WTC11 (cell line): ENCODE measurements around the gene ESRRA. TPM values are rescaled to one million over a fixed set of nuclear protein-coding genes. Genes with fewer than 3 reads are reported as not detected.

Experiments used
- ATAC-seq: fragments of 200-7000 bp; cut with Tn5 transposase; 2 replicates; pipeline ENCODE4 v1.10.0; 2021; ENCODE audit warnings: mild to moderate bottlenecking, moderate library complexity
- CTCF ChIA-PET: fragments of 300-600 bp; sonication (Branson Sonifier 250); formaldehyde crosslinking; loops from one replicate; lab custom pipeline; 2021; ENCODE audit warnings: antibody characterized with exemption; lab: Charles Lee
- POLR2A ChIA-PET: fragments of 350-600 bp; sonication (Branson Sonifier 250); formaldehyde crosslinking; loops from one replicate; lab custom pipeline; 2021; ENCODE audit warnings: antibody characterized with exemption; lab: Charles Lee
- DNase-seq: peaks from one replicate; pipeline ENCODE4 v3.0.0; 2021; ENCODE audit warnings: low spot score
- H3K27ac Mint-ChIP-seq: 2 replicates; pipeline ENCODE4 v1.8.0; 2021; ENCODE audit warnings: mixed read lengths
- H3K27me3 Mint-ChIP-seq: 2 replicates; pipeline ENCODE4 v1.8.0; 2021; ENCODE audit warnings: low read depth, mild to moderate bottlenecking, moderate library complexity, mixed read lengths
- H3K36me3 Mint-ChIP-seq: 2 replicates; pipeline ENCODE4 v1.8.0; 2021; ENCODE audit warnings: mixed read lengths
- H3K4me1 Mint-ChIP-seq: 2 replicates; pipeline ENCODE4 v1.8.0; 2022; ENCODE audit warnings: mixed read lengths
- H3K4me3 Mint-ChIP-seq: 2 replicates; pipeline ENCODE4 v1.8.0; 2021; ENCODE audit warnings: mild to moderate bottlenecking, moderate library complexity, mixed read lengths
- H3K9me3 Mint-ChIP-seq: 2 replicates; pipeline ENCODE4 v1.8.0; 2021; ENCODE audit warnings: mixed read lengths
- CREB1 ChIP-seq: sonication (generic); formaldehyde crosslinking; IDR thresholded peaks from 2 replicates; pipeline ENCODE4 v1.8.0; 2023; ENCODE audit warnings: mild to moderate bottlenecking, missing genetic modification reagents
- E2F1 ChIP-seq: sonication (generic); formaldehyde crosslinking; IDR thresholded peaks from 2 replicates; pipeline ENCODE4 v1.8.0; 2022; ENCODE audit warnings: mild to moderate bottlenecking, missing genetic modification reagents
- ELF4 ChIP-seq: sonication (generic); formaldehyde crosslinking; IDR thresholded peaks from 2 replicates; pipeline ENCODE4 v1.8.1; 2022; ENCODE audit warnings: low read depth, mild to moderate bottlenecking, moderate library complexity, missing genetic modification reagents
- FOXJ3 ChIP-seq: sonication (generic); formaldehyde crosslinking; IDR thresholded peaks from 2 replicates; pipeline ENCODE4 v1.9.0; 2021; ENCODE audit warnings: missing genetic modification reagents, mild to moderate bottlenecking, borderline replicate concordance
- JUN ChIP-seq: sonication (generic); formaldehyde crosslinking; IDR thresholded peaks from 2 replicates; pipeline ENCODE4 v1.8.0; 2023; ENCODE audit warnings: mild to moderate bottlenecking, missing genetic modification reagents
- NFATC4 ChIP-seq: fragments of 250-450 bp; sonication (Bioruptor Pico); IDR thresholded peaks from 2 replicates; pipeline ENCODE4 v1.9.0; 2021; ENCODE audit warnings: mild to moderate bottlenecking
- NR3C1 ChIP-seq: sonication (generic); formaldehyde crosslinking; conservative IDR thresholded peaks from 2 replicates; pipeline ENCODE4 v1.8.1; 2023; ENCODE audit warnings: low read depth, mild to moderate bottlenecking, missing genetic modification reagents
- SOX15 ChIP-seq: fragments of 250-450 bp; sonication (Bioruptor Pico); IDR thresholded peaks from 2 replicates; pipeline ENCODE4 v1.9.0; 2021; ENCODE audit warnings: mild to moderate bottlenecking
- TEAD1 ChIP-seq: sonication (generic); formaldehyde crosslinking; IDR thresholded peaks from 2 replicates; pipeline ENCODE4 v1.8.0; 2022; ENCODE audit warnings: mild to moderate bottlenecking, missing genetic modification reagents
- TEAD4 ChIP-seq: sonication (generic); formaldehyde crosslinking; IDR thresholded peaks from 2 replicates; pipeline ENCODE4 v1.8.0; 2022; ENCODE audit warnings: mild to moderate bottlenecking, missing genetic modification reagents
- TP53 ChIP-seq: sonication (generic); formaldehyde crosslinking; IDR thresholded peaks from 2 replicates; pipeline ENCODE4 v1.8.1; 2023; ENCODE audit warnings: mild to moderate bottlenecking, missing genetic modification reagents
- ZBTB43 ChIP-seq: sonication (generic); formaldehyde crosslinking; IDR thresholded peaks from 2 replicates; pipeline ENCODE4 v1.8.1; 2023; ENCODE audit warnings: mild to moderate bottlenecking, missing genetic modification reagents
- ZMAT4 ChIP-seq: fragments of 250-450 bp; sonication (Bioruptor Pico); IDR thresholded peaks from 2 replicates; pipeline ENCODE4 v1.9.0; 2021; ENCODE audit warnings: mild to moderate bottlenecking
- ZNF263 ChIP-seq: sonication (generic); formaldehyde crosslinking; IDR thresholded peaks from 2 replicates; pipeline ENCODE4 v1.8.1; 2022; ENCODE audit warnings: low read depth, mild to moderate bottlenecking, moderate library complexity, missing genetic modification reagents
- total RNA-seq: library from RNA; stranded (reverse); gene quantifications from 3 replicates; pipeline ENCODE4 v1.2.3, GENCODE V29; 2021
- TF ChIP-seq, protein P1 (sequence below): sonication (generic); formaldehyde crosslinking; IDR thresholded peaks from 2 replicates; pipeline ENCODE4 v1.8.0; 2022; ENCODE audit warnings: mild to moderate bottlenecking, missing genetic modification reagents
- TF ChIP-seq, protein P2 (sequence below): sonication (generic); formaldehyde crosslinking; IDR thresholded peaks from 2 replicates; pipeline ENCODE4 v1.8.0; 2022; ENCODE audit warnings: mild to moderate bottlenecking, missing genetic modification reagents
- TF ChIP-seq, protein P3 (sequence below): sonication (generic); formaldehyde crosslinking; IDR thresholded peaks from 2 replicates; pipeline ENCODE4 v1.8.0; 2022; ENCODE audit warnings: missing genetic modification reagents

Gene ESRRA
- total RNA-seq, 1 experiment from 2014 or later, result 81.9 TPM

GRCh38 chr11:64268025-64268892, 37.1 kb upstream of the ESRRA start:
- Mint-ChIP-seq H3K27me3 (no peaks in the 10 kb centered on the region), H3K4me1 (peaks cover 16% of the 10 kb centered on the region), H3K4me3 (peak overlapping the region; percentile 99), H3K9me3 (no peaks in the 10 kb centered on the region), H3K27ac (peak overlapping the region; percentile 99)
- no peak for ATAC-seq
- CTCF ChIA-PET, result interaction anchor here (0.5 to 6.2 kb wide), 15 partner anchors 10 to 129 kb away, joined by 3 to 75 read pairs (median 7); partner anchors contain the start of genes BAD, CATSPERZ, ESRRA and FKBP2
- TF ChIP-seq TEAD4 (CRISPR knock-in tag) (no peak), CREB1 (CRISPR knock-in tag) (no peak), FOXJ3 (CRISPR knock-in tag) (no peak), NFATC4 (no peak), TP53 (CRISPR knock-in tag) (no peak), TEAD1 (no peak), SOX15 (CRISPR knock-in tag) (no peak), ELF4 (CRISPR knock-in tag) (no peak), NR3C1 (no peak), JUN (CRISPR knock-in tag) (no peak), ZMAT4 (no peak), ZNF263 (no peak), ZBTB43 (CRISPR knock-in tag) (no peak), E2F1 (CRISPR knock-in tag) (no peak)
- TF ChIP-seq, protein P1, sequence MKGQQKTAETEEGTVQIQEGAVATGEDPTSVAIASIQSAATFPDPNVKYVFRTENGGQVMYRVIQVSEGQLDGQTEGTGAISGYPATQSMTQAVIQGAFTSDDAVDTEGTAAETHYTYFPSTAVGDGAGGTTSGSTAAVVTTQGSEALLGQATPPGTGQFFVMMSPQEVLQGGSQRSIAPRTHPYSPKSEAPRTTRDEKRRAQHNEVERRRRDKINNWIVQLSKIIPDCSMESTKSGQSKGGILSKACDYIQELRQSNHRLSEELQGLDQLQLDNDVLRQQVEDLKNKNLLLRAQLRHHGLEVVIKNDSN, result no peak
- TF ChIP-seq, protein P2, sequence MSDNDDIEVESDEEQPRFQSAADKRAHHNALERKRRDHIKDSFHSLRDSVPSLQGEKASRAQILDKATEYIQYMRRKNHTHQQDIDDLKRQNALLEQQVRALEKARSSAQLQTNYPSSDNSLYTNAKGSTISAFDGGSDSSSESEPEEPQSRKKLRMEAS (CRISPR knock-in tag), result no peak
- TF ChIP-seq, protein P3, sequence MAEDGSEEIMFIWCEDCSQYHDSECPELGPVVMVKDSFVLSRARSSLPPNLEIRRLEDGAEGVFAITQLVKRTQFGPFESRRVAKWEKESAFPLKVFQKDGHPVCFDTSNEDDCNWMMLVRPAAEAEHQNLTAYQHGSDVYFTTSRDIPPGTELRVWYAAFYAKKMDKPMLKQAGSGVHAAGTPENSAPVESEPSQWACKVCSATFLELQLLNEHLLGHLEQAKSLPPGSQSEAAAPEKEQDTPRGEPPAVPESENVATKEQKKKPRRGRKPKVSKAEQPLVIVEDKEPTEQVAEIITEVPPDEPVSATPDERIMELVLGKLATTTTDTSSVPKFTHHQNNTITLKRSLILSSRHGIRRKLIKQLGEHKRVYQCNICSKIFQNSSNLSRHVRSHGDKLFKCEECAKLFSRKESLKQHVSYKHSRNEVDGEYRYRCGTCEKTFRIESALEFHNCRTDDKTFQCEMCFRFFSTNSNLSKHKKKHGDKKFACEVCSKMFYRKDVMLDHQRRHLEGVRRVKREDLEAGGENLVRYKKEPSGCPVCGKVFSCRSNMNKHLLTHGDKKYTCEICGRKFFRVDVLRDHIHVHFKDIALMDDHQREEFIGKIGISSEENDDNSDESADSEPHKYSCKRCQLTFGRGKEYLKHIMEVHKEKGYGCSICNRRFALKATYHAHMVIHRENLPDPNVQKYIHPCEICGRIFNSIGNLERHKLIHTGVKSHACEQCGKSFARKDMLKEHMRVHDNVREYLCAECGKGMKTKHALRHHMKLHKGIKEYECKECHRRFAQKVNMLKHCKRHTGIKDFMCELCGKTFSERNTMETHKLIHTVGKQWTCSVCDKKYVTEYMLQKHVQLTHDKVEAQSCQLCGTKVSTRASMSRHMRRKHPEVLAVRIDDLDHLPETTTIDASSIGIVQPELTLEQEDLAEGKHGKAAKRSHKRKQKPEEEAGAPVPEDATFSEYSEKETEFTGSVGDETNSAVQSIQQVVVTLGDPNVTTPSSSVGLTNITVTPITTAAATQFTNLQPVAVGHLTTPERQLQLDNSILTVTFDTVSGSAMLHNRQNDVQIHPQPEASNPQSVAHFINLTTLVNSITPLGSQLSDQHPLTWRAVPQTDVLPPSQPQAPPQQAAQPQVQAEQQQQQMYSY, result no peak
- TF ChIP-seq, all 79 proteins: peak for 0
- peaks cover 17% of the 10 kb centered on the region for H3K36me3 Mint-ChIP-seq
- DNase-seq, result no peak
- POLR2A ChIA-PET, result interaction anchor here (0.6 to 3.9 kb wide), 10 partner anchors 12 to 84 kb away, joined by 3 to 25 read pairs (median 5); partner anchors contain the start of genes FKBP2, PLCB3, PPP1R14B and PRDX5
